ENCODE measurements around the gene PHTF1.

Gene PHTF1

DNA sequence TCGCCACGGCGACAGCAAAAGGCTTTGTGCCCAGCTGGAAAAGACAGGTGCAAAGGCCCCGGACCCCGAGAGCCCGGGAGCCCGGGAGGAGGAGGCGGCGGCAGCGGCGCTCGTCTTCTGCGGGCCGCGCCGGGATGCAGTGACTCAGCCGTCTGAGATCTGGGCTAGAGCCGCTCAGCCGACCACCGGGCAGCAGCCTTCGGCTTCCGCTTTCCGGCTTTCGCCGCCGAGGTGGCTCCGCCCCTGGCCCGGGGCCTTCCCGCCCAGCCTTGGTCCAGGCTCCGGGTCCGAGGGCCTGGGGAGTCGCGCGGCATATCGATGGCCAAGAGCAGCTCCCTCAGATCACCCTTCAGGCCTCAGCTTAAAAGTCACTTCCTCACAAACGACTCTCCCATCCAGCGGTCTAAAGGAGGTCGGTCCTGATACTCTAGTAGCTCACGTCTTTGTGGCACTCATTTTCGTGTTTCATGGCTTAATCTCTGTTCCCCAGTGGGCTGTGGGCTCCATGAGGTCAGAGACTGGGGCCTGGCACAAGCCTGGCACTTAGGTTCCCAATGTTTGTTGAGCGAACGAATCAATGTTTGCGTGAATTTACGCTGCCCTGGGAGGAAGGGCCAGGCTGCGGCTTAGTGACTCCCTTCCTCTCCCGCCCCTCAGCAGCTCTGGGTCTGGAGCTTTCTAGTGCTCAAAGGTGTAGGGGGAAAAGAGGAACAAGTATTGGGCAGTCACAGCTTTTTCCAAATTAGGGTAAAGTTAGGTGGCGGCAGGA lies at the start of gene PHTF1:
PHTF1 (minus strand) TSS at position 154 of the 769 bp plus-strand sequence. CDS start 783 bp downstream, outside the sequence.
- peak within 1 kb of the TSS; percentile 78 for H3K27ac ChIP-seq
- TF ChIP-seq, protein P1, sequence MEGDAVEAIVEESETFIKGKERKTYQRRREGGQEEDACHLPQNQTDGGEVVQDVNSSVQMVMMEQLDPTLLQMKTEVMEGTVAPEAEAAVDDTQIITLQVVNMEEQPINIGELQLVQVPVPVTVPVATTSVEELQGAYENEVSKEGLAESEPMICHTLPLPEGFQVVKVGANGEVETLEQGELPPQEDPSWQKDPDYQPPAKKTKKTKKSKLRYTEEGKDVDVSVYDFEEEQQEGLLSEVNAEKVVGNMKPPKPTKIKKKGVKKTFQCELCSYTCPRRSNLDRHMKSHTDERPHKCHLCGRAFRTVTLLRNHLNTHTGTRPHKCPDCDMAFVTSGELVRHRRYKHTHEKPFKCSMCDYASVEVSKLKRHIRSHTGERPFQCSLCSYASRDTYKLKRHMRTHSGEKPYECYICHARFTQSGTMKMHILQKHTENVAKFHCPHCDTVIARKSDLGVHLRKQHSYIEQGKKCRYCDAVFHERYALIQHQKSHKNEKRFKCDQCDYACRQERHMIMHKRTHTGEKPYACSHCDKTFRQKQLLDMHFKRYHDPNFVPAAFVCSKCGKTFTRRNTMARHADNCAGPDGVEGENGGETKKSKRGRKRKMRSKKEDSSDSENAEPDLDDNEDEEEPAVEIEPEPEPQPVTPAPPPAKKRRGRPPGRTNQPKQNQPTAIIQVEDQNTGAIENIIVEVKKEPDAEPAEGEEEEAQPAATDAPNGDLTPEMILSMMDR (IDR thresholded peaks at IDR 0.05) = no peak

DNA sequence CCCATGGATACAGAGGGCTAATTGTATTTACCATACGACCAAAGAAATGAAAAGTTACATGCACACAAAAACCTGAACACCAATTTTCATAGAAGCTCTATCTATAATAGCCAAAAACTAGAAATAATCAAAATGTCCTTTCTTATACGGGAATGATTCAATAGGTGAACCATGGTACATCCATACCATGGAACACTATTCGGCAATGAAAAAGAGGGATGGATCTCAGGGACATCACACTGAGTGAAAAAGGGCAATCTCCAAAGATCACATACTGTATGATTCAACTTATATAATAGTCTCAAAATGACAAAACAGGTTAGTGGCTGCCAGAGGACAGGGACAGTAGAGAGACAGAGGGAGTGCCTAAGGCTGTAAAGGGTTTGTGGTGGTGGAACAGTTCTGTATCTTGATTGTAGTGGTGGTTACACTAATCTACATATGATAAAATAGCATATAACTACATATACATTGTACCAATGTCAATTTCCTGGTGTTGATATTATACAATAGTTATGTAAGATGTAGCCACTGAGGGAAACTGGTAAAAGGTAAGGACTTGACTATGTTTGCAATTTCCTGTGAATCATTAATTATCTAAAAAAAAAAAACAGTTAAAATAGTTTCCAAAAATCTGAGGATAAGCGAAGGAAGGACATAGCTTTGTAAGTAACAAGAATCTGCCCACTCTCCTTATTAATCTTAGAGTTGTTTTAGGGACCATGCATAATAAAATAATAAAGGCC lies 49.3 kb upstream of the PHTF1 start:
- no peak overlapping the region for H3K27ac ChIP-seq

DNA sequence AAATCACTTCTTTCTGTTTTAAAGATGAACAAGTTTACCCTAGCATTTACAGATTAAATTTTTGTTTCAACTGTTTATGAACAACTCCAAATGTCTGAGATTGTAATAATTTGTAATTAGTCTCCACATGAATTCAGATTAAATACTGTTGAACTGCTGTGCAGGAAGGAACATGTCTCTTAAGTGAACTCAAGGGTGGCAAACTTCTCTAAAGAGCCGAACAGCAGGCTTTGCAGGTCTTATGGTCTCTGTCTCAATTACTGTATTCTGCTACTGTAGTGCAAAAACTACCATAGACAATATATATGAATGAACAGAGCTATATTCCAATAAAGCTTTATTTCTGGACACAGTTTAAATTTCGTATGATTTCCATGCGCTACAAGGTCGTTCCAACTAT lies 46.4 kb upstream of the PHTF1 start:
- no peak overlapping the region for H3K27ac ChIP-seq
- TF ChIP-seq, protein P1 (IDR thresholded peaks at IDR 0.05) = no peak
- no peak for TF ChIP-seq ZFX (IDR thresholded peaks at IDR 0.05; ENCODE audit: borderline replicate concordance)

More for the DNA sequence above, 49.3 kb upstream of the PHTF1 start:
- TF ChIP-seq ZFX (IDR thresholded peaks at IDR 0.05; ENCODE audit: borderline replicate concordance) = no peak
- TF ChIP-seq, protein P1 (IDR thresholded peaks at IDR 0.05) = no peak

DNA sequence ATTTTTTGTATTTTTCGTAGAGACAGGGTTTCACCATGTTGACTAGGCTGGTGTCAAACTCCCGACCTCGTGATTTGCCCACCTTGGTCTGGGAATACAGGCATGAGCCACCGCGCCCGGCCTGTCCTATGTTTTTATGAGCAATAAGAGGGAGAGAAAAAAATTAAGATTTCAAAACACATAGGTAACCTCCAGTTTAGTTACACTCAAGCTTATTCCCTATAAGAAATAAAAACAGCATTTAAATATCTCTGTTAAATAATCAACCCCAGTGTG lies 45.9 kb upstream of the PHTF1 start:
- no peak overlapping the region for H3K27ac ChIP-seq

DNA sequence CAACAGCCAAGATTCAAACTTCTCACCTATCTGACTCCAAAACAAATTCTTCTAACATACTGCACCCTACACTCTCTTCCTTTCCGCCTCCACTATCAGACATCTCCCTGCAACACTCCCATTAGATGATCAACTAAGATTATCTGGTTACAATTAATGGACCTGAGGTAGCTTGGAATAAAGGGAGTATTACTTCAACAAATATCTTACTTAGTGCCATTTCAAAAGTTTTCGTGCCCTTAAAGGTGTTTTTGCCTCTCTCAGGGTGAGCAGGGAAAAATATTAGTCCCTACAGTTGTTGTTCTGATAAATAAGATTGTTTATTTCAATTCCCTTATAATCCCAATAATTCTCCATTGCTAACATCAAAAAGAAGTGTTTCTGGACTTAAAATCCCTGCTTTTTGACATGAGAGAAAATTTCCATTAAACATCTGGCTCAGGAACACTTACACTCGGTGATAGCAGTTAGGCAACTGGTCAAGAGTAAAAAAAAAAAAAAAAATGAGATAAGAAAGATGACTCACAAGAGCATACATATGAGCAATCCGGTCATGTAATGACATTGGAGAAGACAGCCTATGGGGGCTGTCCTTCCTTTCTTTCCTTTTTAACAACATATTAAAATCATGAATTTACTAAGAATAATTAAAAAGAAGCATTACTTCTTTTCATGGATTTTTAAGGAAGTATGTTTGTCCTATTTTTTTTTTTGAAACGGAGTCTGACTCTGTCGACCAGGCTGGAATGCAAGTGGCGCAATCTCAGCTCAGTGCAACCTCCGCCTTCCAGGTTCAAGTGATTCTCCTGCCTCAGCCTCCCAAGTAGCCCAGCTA lies 45.4 kb upstream of the PHTF1 start:
- TF ChIP-seq ZFX (IDR thresholded peaks at IDR 0.05; ENCODE audit: borderline replicate concordance) = no peak
- TF ChIP-seq, protein P1 (IDR thresholded peaks at IDR 0.05) = no peak
- no peak overlapping the region for H3K27ac ChIP-seq

More for the DNA sequence above, 45.9 kb upstream of the PHTF1 start:
- TF ChIP-seq ZFX (IDR thresholded peaks at IDR 0.05; ENCODE audit: borderline replicate concordance) = no peak
- TF ChIP-seq, protein P1 (IDR thresholded peaks at IDR 0.05) = no peak

DNA sequence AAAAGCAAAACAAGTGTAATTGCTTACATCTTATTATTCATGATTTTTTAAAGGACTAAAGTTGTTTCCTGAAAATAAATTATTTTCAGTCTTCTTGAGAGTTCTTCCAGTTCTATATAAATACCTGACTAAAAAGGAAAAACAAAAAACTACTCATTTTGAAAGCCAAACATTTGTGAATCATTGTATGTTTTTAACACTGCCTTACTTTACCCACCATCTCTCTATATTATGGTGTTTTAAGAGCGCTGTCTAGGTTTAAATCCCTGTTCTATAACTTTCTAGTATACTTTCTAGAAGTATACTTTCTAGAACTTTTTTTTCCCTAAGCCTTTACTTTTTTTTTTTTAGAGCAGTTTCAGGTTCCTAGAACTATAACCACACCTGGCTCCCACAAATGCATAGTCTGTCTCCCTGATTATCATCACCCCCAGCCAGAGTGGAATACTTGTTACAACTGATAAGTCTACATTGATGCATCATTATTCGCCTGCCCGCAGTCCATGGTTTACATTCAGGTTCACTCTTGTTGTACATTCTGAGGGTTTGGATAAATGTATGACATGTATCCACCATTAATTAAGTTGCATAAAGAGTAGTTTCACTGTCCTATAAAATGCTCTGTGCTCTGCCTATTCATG lies 43.2 kb upstream of the PHTF1 start:
- TF ChIP-seq, protein P1 (IDR thresholded peaks at IDR 0.05) = no peak
- TF ChIP-seq ZFX (IDR thresholded peaks at IDR 0.05; ENCODE audit: borderline replicate concordance) = no peak

More for the DNA sequence above, 43.2 kb upstream of the PHTF1 start:
- H3K27ac ChIP-seq = no peak overlapping the region

Measured in 22Rv1 (cell line).